K562 (cell line): Measurements from ENCODE around the gene IFT27. TPM values are rescaled to one million over a fixed set of nuclear protein-coding genes. Genes with fewer than 3 reads are reported as not detected.

Experiments
- ATAC-seq: fragments of 200-7000 bp; cut with Tn5 transposase; 3 replicates; pipeline ENCODE4 v1.9.1; 2020; ENCODE audit warnings: moderate library complexity
- BruUV-seq: library from RNA; stranded (reverse); fragments of 400-500 nt; replicated peaks from 2 replicates; lab custom pipeline; 2021; lab: Mats Ljungman, UMichigan
- CTCF ChIA-PET: fragments of 300-600 bp; formaldehyde crosslinking; extraction: SDS; loops from one replicate; lab custom pipeline; 2021; ENCODE audit warnings: low intra/inter-chr PET ratio; lab: Yijun Ruan, JAX
- POLR2A ChIA-PET: fragments of 300-600, 350-650 bp; sonication (Branson Sonifier 250); formaldehyde crosslinking; extraction: SDS; loops from one replicate; lab custom pipeline; 2021; ENCODE audit warnings: antibody characterized with exemption, inconsistent platforms; lab: Yijun Ruan, JAX
- DNase-seq, 4 experiments: peaks; one replicate each; pipeline versions ENCODE4 v3.0.0 to v3.0.0-alpha.2; 2011 to 2018; ENCODE audit warnings: low spot score in 3 of 4, mixed read lengths in 3 of 4; ENCODE audit errors: extremely low read depth in 1 of 4
- FAIRE-seq: peaks from 2 replicates; lab custom pipeline; 2011; peaks lifted over from hg19 to GRCh38; lab: Jason Lieb, UNC
- H2AFZ ChIP-seq: 2 replicates; pipeline ENCODE4 v1.6.0; 2011; ENCODE audit warnings: low read depth, low read length, control low read depth, inconsistent platforms
- H3K27ac ChIP-seq: fragments of 200-600 bp; 3 replicates; pipeline ENCODE4 v1.8.0; 2011; ENCODE audit warnings: low read depth, mild to moderate bottlenecking, control low read depth, inconsistent platforms, low read length, moderate library complexity, mixed read lengths; ENCODE audit errors: extremely low read depth
- H3K27me3 ChIP-seq, 2 experiments: fragments of 300-600 bp in 1 of 2; 2 replicates in 1 of 2; 3 replicates in 1 of 2; pipeline versions ENCODE4 v1.6.0 to v1.8.0; 2011; ENCODE audit warnings: inconsistent platforms in 2 of 2, low read length in 2 of 2, mild to moderate bottlenecking in 1 of 2, mixed read lengths in 1 of 2, moderate library complexity in 1 of 2; ENCODE audit not compliant: control insufficient read depth in 2 of 2, insufficient read depth in 2 of 2
- H3K36me3 ChIP-seq: fragments of 300-600 bp; 3 replicates; pipeline ENCODE4 v1.8.0; 2011; ENCODE audit warnings: mild to moderate bottlenecking, low read length, inconsistent platforms; ENCODE audit not compliant: control insufficient read depth, insufficient read depth
- H3K4me1 ChIP-seq, 2 experiments: fragments of 200-600 bp in 1 of 2; replicated peaks in 1 of 2; 2 replicates in 1 of 2; 3 replicates in 1 of 2; pipeline versions ENCODE4 v1.5.1 to v1.8.0; 2011; ENCODE audit warnings: inconsistent platforms in 2 of 2, low read length in 2 of 2, mild to moderate bottlenecking in 1 of 2, mixed read lengths in 1 of 2, moderate library complexity in 1 of 2; ENCODE audit not compliant: control insufficient read depth in 2 of 2, insufficient read depth in 2 of 2
- H3K4me2 ChIP-seq: 2 replicates; pipeline ENCODE4 v1.6.1; 2011; ENCODE audit warnings: low read length, control low read depth, inconsistent platforms, mixed read lengths; ENCODE audit not compliant: insufficient read depth
- H3K4me3 ChIP-seq: fragments of 200-600 bp; sonication (generic), shearing (Covaris generic); 2 replicates; pipeline ENCODE4 v1.5.1; 2016; ENCODE audit warnings: control low read depth, inconsistent platforms
- H3K79me2 ChIP-seq: fragments of 200-600 bp; 3 replicates; pipeline ENCODE4 v1.8.0; 2011; ENCODE audit warnings: low read length, inconsistent platforms; ENCODE audit not compliant: control insufficient read depth, insufficient read depth
- H3K9ac ChIP-seq, 2 experiments: 2 replicates each; pipeline versions ENCODE4 v1.6.0 to v1.6.1; 2011; ENCODE audit warnings: low read depth in 2 of 2, low read length in 2 of 2, control low read depth in 1 of 2, inconsistent platforms in 1 of 2, mild to moderate bottlenecking in 1 of 2, mixed read lengths in 1 of 2; ENCODE audit not compliant: insufficient read depth in 1 of 2
- H3K9me1 ChIP-seq: one replicate; pipeline ENCODE4 v1.6.0; 2011; ENCODE audit warnings: inconsistent platforms, mild to moderate bottlenecking, low read length, moderate library complexity; ENCODE audit not compliant: control insufficient read depth, insufficient read depth
- H3K9me3 ChIP-seq: replicated peaks from 2 replicates; pipeline ENCODE4 v1.5.1; 2011; ENCODE audit warnings: low read depth, low read length, inconsistent platforms; ENCODE audit not compliant: control insufficient read depth, insufficient read depth
- H4K20me1 ChIP-seq: replicated peaks from 2 replicates; pipeline ENCODE4 v1.6.1; 2011; ENCODE audit warnings: low read length, inconsistent platforms, mixed read lengths; ENCODE audit not compliant: control insufficient read depth, insufficient read depth
- ETS2 ChIP-seq: IDR thresholded peaks from 2 replicates; pipeline ENCODE4 v1.6.1; 2016; ENCODE audit warnings: borderline replicate concordance, missing genetic modification characterization, mild to moderate bottlenecking, moderate library complexity, missing compliant biosample characterization; ENCODE audit not compliant: poor library complexity, severe bottlenecking
- SNRNP70 ChIP-seq: fragments of 200-400 bp; formaldehyde crosslinking; optimal IDR thresholded peaks from 2 replicates; pipeline ENCODE3; 2017; ENCODE audit warnings: low read depth, low read length
- TEAD4 ChIP-seq, 2 experiments: sonication (generic) in 1 of 2; formaldehyde crosslinking in 1 of 2; IDR thresholded peaks; 2 replicates each; pipeline versions ENCODE4 v1.6.1 to v1.8.0; 2012 to 2022; ENCODE audit warnings: borderline replicate concordance in 1 of 2, inconsistent platforms in 1 of 2, low read length in 1 of 2, mild to moderate bottlenecking in 1 of 2, missing genetic modification reagents in 1 of 2
- ZNF217 ChIP-seq: sonication (generic); formaldehyde crosslinking; IDR thresholded peaks from 2 replicates; pipeline ENCODE4 v1.8.0; 2022; ENCODE audit warnings: mild to moderate bottlenecking, missing genetic modification reagents
- in situ Hi-C: fragments of 300-500 bp; cut with MboI; formaldehyde crosslinking; loops from 4 replicates; pipeline ENCODE4 v1.15.0; 2018; ENCODE audit warnings: inconsistent platforms, mixed read lengths
- intact Hi-C: fragments of 100-400 bp; cut with micrococcal nuclease; formaldehyde crosslinking; loops from 2 replicates; pipeline ENCODE4 v1.14.2; 2022
- polyA plus RNA-seq, 8 experiments: library from polyadenylated mRNA; depleted of rRNA in 4 of 8; stranded (reverse) in 5 of 8; unstranded in 3 of 8; fragments of >200 nt; fragmentation: Nextera tagmentation in 2 of 8; fragmentation: Illumina TruSeq in 1 of 8; extraction: Ambion mirVana in 2 of 8; extraction: Trizol in 1 of 8; gene quantifications; 2 replicates each; pipeline versions ENCODE4 v1.2.1 to v1.2.3, GENCODE V29; 2011 to 2014; ENCODE audit warnings: inconsistent platforms in 1 of 8, missing spikeins in 1 of 8
- total RNA-seq, 7 experiments: library from RNA; depleted of rRNA in 6 of 7; stranded (reverse); fragments of >200 nt in 6 of 7; fragmentation: Illumina TruSeq in 2 of 7; extraction: Trizol in 2 of 7; gene quantifications; 2 replicates each; pipeline versions ENCODE4 v1.2.1 to v1.2.3, GENCODE V29; 2011 to 2021; ENCODE audit warnings: low replicate concordance in 1 of 7
- TF ChIP-seq, protein P1 (sequence below): fragments of 250-450 bp; sonication (Bioruptor Pico); IDR thresholded peaks from 2 replicates; pipeline ENCODE4 v1.5.0; 2020; ENCODE audit warnings: mild to moderate bottlenecking

IFT27 gene
- total and polyA plus RNA-seq, 9 of the 15 experiments (the other 6 are each of a cell fraction or from before 2014, with no cell fraction given) = 0.01 to 1.4 (median 0.14) TPM; not detected in 1

DNA sequence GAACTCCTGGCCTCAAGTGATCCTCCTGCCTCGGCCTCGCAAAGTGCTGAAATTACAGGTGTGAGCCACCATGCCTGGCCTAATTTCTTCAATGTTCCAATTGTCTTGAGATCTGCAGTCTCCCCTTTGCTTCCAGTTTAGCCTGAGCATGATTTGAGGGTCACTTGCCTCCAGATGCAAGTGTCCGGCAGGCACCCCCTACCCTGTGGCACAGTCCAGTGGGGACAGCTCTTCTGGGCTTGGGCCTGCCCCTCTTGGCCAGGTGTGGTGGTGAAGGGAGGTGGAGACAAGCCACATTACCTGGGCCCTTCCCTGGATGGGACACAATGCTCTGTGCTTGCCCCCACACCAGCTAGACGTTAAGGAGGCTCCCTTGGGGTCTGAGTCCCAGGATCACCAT lies 51.1 kb downstream of the IFT27 start (continued):
- TF ChIP-seq SNRNP70 = no peak

DNA sequence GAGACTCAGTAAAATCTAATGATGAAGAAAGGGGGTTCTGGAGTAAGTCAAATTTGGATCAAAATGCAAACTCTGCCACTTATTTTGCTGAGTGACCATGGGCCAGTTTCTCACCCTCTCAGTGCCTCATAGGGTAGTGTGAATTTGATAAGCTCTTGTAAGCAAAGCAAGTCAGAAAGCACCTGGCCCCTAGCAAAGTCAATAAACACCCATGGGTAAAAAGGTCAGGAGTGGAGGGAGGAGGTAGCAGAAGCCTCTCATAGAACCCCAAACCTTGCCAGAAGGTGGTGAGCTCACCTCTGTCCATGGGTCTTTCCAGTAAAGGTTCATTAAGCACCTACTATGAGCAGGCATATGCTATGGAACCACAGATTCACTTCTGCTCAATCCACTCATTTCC lies 53.9 kb downstream of the IFT27 start:
- Histone ChIP-seq H3K27me3 (peaks cover 0 to 23% of the 10 kb centered on the region in 2 experiments; a peak in 3 of 5 replicates), H3K9me1 (no peaks in the 10 kb centered on the region), H3K4me2 (no peak overlapping the region), H4K20me1 (no peaks in the 10 kb centered on the region), H2AFZ (no peak overlapping the region), H3K36me3 (no peaks in the 10 kb centered on the region), H3K27ac (no peak overlapping the region), H3K4me1 (no peaks in the 10 kb centered on the region), H3K9ac (no peak overlapping the region), H3K9me3 (no peaks in the 10 kb centered on the region), H3K4me3 (no peak overlapping the region), H3K79me2 (no peaks in the 10 kb centered on the region)
- FAIRE-seq = no peak
- BruUV-seq = no TSS peak
- POLR2A ChIA-PET = no interaction called here
- intact Hi-C loops (no loop called here), in situ Hi-C loops (no loop called here)
- no peak for TF ChIP-seq ETS2
- no peak for TF ChIP-seq TEAD4 (IDR thresholded peaks at IDR 0.05; ENCODE audit: low read length)
- no peak for TF ChIP-seq TEAD4 (CRISPR knock-in tag; IDR thresholded peaks at IDR 0.05; ENCODE audit: borderline replicate concordance)
- TF ChIP-seq, protein P1, sequence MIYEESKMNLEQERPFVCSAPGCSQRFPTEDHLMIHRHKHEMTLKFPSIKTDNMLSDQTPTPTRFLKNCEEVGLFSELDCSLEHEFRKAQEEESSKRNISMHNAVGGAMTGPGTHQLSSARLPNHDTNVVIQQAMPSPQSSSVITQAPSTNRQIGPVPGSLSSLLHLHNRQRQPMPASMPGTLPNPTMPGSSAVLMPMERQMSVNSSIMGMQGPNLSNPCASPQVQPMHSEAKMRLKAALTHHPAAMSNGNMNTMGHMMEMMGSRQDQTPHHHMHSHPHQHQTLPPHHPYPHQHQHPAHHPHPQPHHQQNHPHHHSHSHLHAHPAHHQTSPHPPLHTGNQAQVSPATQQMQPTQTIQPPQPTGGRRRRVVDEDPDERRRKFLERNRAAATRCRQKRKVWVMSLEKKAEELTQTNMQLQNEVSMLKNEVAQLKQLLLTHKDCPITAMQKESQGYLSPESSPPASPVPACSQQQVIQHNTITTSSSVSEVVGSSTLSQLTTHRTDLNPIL (CRISPR knock-in tag) = no peak
- no peak for TF ChIP-seq ZNF217 (CRISPR knock-in tag)
- no peak for DNase-seq
- no peak for ATAC-seq
- CTCF ChIA-PET = no interaction called here
